ENCODE measurements around the gene TSR2. TPM values are rescaled to one million over a fixed set of nuclear protein-coding genes. Genes with fewer than 3 reads are reported as not detected.

Gene TSR2
- total RNA-seq, 2 experiments from 2014 or later, result 30.1 to 35.7 TPM

- no peaks in the 10 kb centered on the region for H3K27me3 Mint-ChIP-seq
- H3K9me3 Mint-ChIP-seq (ENCODE audit: low read depth), result no peaks in the 10 kb centered on the region
- no peaks in the 10 kb centered on the region for H3K36me3 Mint-ChIP-seq
- no peak for DNase-seq
- ATAC-seq, result no peak
- peaks cover 3% of the 10 kb centered on the region for H3K4me1 Mint-ChIP-seq
- CTCF ChIA-PET, result no interaction called here
- H3K4me3 Mint-ChIP-seq, result no peak overlapping the region
- H3K27ac Mint-ChIP-seq, result no peak overlapping the region
Measured at GRCh38 chrX:54435121-54435520, 5.1 kb upstream of the TSR2 start.

GRCh38 chrX:54442790-54443189 is 2.6 kb downstream of the TSR2 start:
- Mint-ChIP-seq H3K4me3 (no peak overlapping the region), H3K27me3 (no peaks in the 10 kb centered on the region), H3K9me3 (ENCODE audit: low read depth) (no peaks in the 10 kb centered on the region), H3K4me1 (peaks cover 20% of the 10 kb centered on the region), H3K27ac (no peak overlapping the region), H3K36me3 (peaks cover 9% of the 10 kb centered on the region)
- CTCF ChIA-PET, result no interaction called here
- no peak for ATAC-seq
- DNase-seq, result no peak

GRCh38 chrX:54444752-54445151 is 4.5 kb downstream of the TSR2 start:
- peak overlapping the region; percentile 52 for H3K27ac Mint-ChIP-seq
- no peaks in the 10 kb centered on the region for H3K9me3 Mint-ChIP-seq (ENCODE audit: low read depth)
- H3K4me3 Mint-ChIP-seq, result no peak overlapping the region
- H3K27me3 Mint-ChIP-seq, result no peaks in the 10 kb centered on the region
- CTCF ChIA-PET, result no interaction called here
- H3K36me3 Mint-ChIP-seq, result peaks cover 9% of the 10 kb centered on the region
- ATAC-seq (no peak), DNase-seq (no peak)
- peaks cover 20% of the 10 kb centered on the region for H3K4me1 Mint-ChIP-seq

- peaks cover 16% of the 10 kb centered on the region for H3K4me1 Mint-ChIP-seq
- H3K27me3 Mint-ChIP-seq, result no peaks in the 10 kb centered on the region
- DNase-seq (no peak), ATAC-seq (no peak)
- H3K36me3 Mint-ChIP-seq, result peaks cover 9% of the 10 kb centered on the region
- no peaks in the 10 kb centered on the region for H3K9me3 Mint-ChIP-seq (ENCODE audit: low read depth)
- H3K4me3 Mint-ChIP-seq, result no peak overlapping the region
- CTCF ChIA-PET, result no interaction called here
- no peak overlapping the region for H3K27ac Mint-ChIP-seq
Measured at GRCh38 chrX:54446084-54446483, 5.9 kb downstream of the TSR2 start.

GRCh38 chrX:54447461-54447860 is 7.3 kb downstream of the TSR2 start:
- H3K27ac Mint-ChIP-seq, result no peak overlapping the region
- ATAC-seq, result no peak
- H3K27me3 Mint-ChIP-seq, result no peaks in the 10 kb centered on the region
- CTCF ChIA-PET, result no interaction called here
- H3K4me1 Mint-ChIP-seq, result peaks cover 3% of the 10 kb centered on the region
- no peak overlapping the region for H3K4me3 Mint-ChIP-seq
- no peak for DNase-seq
- H3K9me3 Mint-ChIP-seq (ENCODE audit: low read depth), result no peaks in the 10 kb centered on the region
- H3K36me3 Mint-ChIP-seq, result peaks cover 9% of the 10 kb centered on the region

GRCh38 chrX:54449929-54450328 is 9.7 kb downstream of the TSR2 start:
- ATAC-seq, result no peak
- CTCF ChIA-PET, result no interaction called here
- no peak for DNase-seq
- Mint-ChIP-seq H3K4me1 (no peaks in the 10 kb centered on the region), H3K4me3 (no peak overlapping the region), H3K36me3 (peaks cover 4% of the 10 kb centered on the region), H3K27me3 (no peaks in the 10 kb centered on the region), H3K27ac (no peak overlapping the region), H3K9me3 (ENCODE audit: low read depth) (no peaks in the 10 kb centered on the region)

GRCh38 chrX:54452920-54453319 is 12.7 kb downstream of the TSR2 start:
- Mint-ChIP-seq H3K9me3 (ENCODE audit: low read depth) (no peaks in the 10 kb centered on the region), H3K36me3 (no peaks in the 10 kb centered on the region), H3K4me3 (no peak overlapping the region), H3K4me1 (no peaks in the 10 kb centered on the region), H3K27me3 (no peaks in the 10 kb centered on the region), H3K27ac (no peak overlapping the region)
- DNase-seq, result no peak
- CTCF ChIA-PET, result interaction anchor here (1.2 kb wide), 1 partner anchor 12 kb away, joined by 3 read pairs; the partner anchor contains the start of gene TSR2
- ATAC-seq, result no peak

- no peaks in the 10 kb centered on the region for H3K36me3 Mint-ChIP-seq
- no peak overlapping the region for H3K4me3 Mint-ChIP-seq
- CTCF ChIA-PET, result no interaction called here
- no peaks in the 10 kb centered on the region for H3K4me1 Mint-ChIP-seq
- H3K27ac Mint-ChIP-seq, result no peak overlapping the region
- DNase-seq (no peak), ATAC-seq (no peak)
- H3K9me3 Mint-ChIP-seq (ENCODE audit: low read depth), result no peaks in the 10 kb centered on the region
- no peaks in the 10 kb centered on the region for H3K27me3 Mint-ChIP-seq
Measured at GRCh38 chrX:54470054-54470760, 30.0 kb downstream of the TSR2 start.

- Mint-ChIP-seq H3K4me1 (no peaks in the 10 kb centered on the region), H3K4me3 (no peak overlapping the region), H3K27ac (no peak overlapping the region), H3K9me3 (ENCODE audit: low read depth) (no peaks in the 10 kb centered on the region), H3K27me3 (no peaks in the 10 kb centered on the region), H3K36me3 (no peaks in the 10 kb centered on the region)
- CTCF ChIA-PET, result no interaction called here
- no peak for ATAC-seq
- no peak for DNase-seq
Measured at GRCh38 chrX:54473993-54474859, 34.0 kb downstream of the TSR2 start.

- Mint-ChIP-seq H3K4me1 (no peaks in the 10 kb centered on the region), H3K36me3 (no peaks in the 10 kb centered on the region), H3K27ac (no peak overlapping the region), H3K4me3 (no peak overlapping the region), H3K9me3 (ENCODE audit: low read depth) (no peaks in the 10 kb centered on the region), H3K27me3 (no peaks in the 10 kb centered on the region)
- CTCF ChIA-PET, result interaction anchor here (0.7 kb wide), 1 partner anchor 278 kb away, joined by 4 read pairs; no protein-coding TSS in a partner anchor
- no peak for ATAC-seq
- DNase-seq, result no peak
Measured at GRCh38 chrX:54479136-54480111, 39.2 kb downstream of the TSR2 start.

- Mint-ChIP-seq H3K27me3 (no peaks in the 10 kb centered on the region), H3K36me3 (no peaks in the 10 kb centered on the region)
Measured at GRCh38 chrX:54482839-54483593, 42.8 kb downstream of the TSR2 start.

GRCh38 chrX:54483946-54484345 is 43.7 kb downstream of the TSR2 start:
- no peak overlapping the region for H3K4me3 Mint-ChIP-seq
- no peaks in the 10 kb centered on the region for H3K4me1 Mint-ChIP-seq
- H3K36me3 Mint-ChIP-seq, result no peaks in the 10 kb centered on the region
- no peak for ATAC-seq
- CTCF ChIA-PET, result no interaction called here
- H3K9me3 Mint-ChIP-seq (ENCODE audit: low read depth), result no peaks in the 10 kb centered on the region
- no peak overlapping the region for H3K27ac Mint-ChIP-seq
- no peak for DNase-seq
- no peaks in the 10 kb centered on the region for H3K27me3 Mint-ChIP-seq

More at GRCh38 chrX:54482839-54483593, 42.8 kb downstream of the TSR2 start:
- no peaks in the 10 kb centered on the region for H3K9me3 Mint-ChIP-seq (ENCODE audit: low read depth)
- H3K4me1 Mint-ChIP-seq, result no peaks in the 10 kb centered on the region
- ATAC-seq, result no peak
- no peak for DNase-seq
- CTCF ChIA-PET, result no interaction called here
- H3K27ac Mint-ChIP-seq, result no peak overlapping the region
- no peak overlapping the region for H3K4me3 Mint-ChIP-seq

GRCh38 chrX:54484666-54485065 is 44.5 kb downstream of the TSR2 start:
- Mint-ChIP-seq H3K27ac (no peak overlapping the region), H3K36me3 (no peaks in the 10 kb centered on the region), H3K4me3 (no peak overlapping the region), H3K9me3 (ENCODE audit: low read depth) (no peaks in the 10 kb centered on the region), H3K4me1 (no peaks in the 10 kb centered on the region), H3K27me3 (no peaks in the 10 kb centered on the region)
- CTCF ChIA-PET, result no interaction called here
- DNase-seq (no peak), ATAC-seq (no peak)

All from activated CD8-positive, alpha-beta memory T cell treated with anti-CD3 and anti-CD28 coated beads, Interleukin-2, amount 10 ng/mL, durations not matched to agents 7 days and 5 days (primary cell).